Smooth muscle cell (in vitro differentiated cells): ENCODE data around the gene WNT9B. TPM values are rescaled to one million over a fixed set of nuclear protein-coding genes. Genes with fewer than 3 reads are reported as not detected.

Experiments
- DNase-seq: peaks from one replicate; lab custom pipeline; 2025; ENCODE audit not compliant: unreplicated experiment; lab: John Stamatoyannopoulos, UW
- H2AFZ ChIP-seq: fragments of 200-600 bp; sonication (generic); 2 replicates; pipeline ENCODE4 v1.6.0; 2016; ENCODE audit warnings: antibody characterized with exemption, low read depth, mild to moderate bottlenecking
- H3F3A ChIP-seq: fragments of 200-600 bp; sonication (generic); 2 replicates; pipeline ENCODE4 v1.6.0; 2017; ENCODE audit warnings: antibody characterized with exemption, low read depth
- H3K27ac ChIP-seq: fragments of 200-600 bp; sonication (generic); 2 replicates; pipeline ENCODE4 v1.5.1; 2016; ENCODE audit warnings: low read depth, mild to moderate bottlenecking
- H3K27me3 ChIP-seq: fragments of 200-600 bp; sonication (generic); 2 replicates; pipeline ENCODE4 v1.6.1; 2016; ENCODE audit warnings: low read depth, mild to moderate bottlenecking
- H3K36me3 ChIP-seq: fragments of 200-600 bp; sonication (generic); 2 replicates; pipeline ENCODE4 v1.5.1; 2016; ENCODE audit warnings: low read depth
- H3K4me1 ChIP-seq: fragments of 200-600 bp; sonication (generic); 2 replicates; pipeline ENCODE4 v1.5.1; 2016; ENCODE audit warnings: low read depth
- H3K4me2 ChIP-seq: fragments of 200-600 bp; sonication (generic); 2 replicates; pipeline ENCODE4 v1.6.0; 2016; ENCODE audit warnings: mild to moderate bottlenecking
- H3K4me3 ChIP-seq: fragments of 200-600 bp; sonication (generic); 2 replicates; pipeline ENCODE4 v1.5.1; 2016; ENCODE audit warnings: mild to moderate bottlenecking
- H3K79me2 ChIP-seq: fragments of 200-600 bp; sonication (generic); 2 replicates; pipeline ENCODE4 v1.6.0; 2016; ENCODE audit warnings: low read depth, mild to moderate bottlenecking
- H3K9ac ChIP-seq: fragments of 200-600 bp; sonication (generic); 2 replicates; pipeline ENCODE4 v1.6.0; 2016; ENCODE audit warnings: low read depth
- H3K9me3 ChIP-seq: fragments of 200-600 bp; sonication (generic); replicated peaks from 2 replicates; pipeline ENCODE4 v1.5.1; 2016; ENCODE audit warnings: low read depth
- H4K20me1 ChIP-seq: fragments of 200-600 bp; sonication (generic); 2 replicates; pipeline ENCODE4 v1.6.0; 2016; ENCODE audit warnings: low read depth
- CTCF ChIP-seq: fragments of 200-600 bp; sonication (generic); IDR thresholded peaks from 2 replicates; pipeline ENCODE4 v1.5.1; 2017; ENCODE audit warnings: borderline replicate concordance, mild to moderate bottlenecking, antibody characterized with exemption; ENCODE audit not compliant: insufficient read depth, poor library complexity, severe bottlenecking
- WGBS: methylation state at CpG from one replicate; pipeline ENCODE4 v1.1.7; 2016; ENCODE audit warnings: low lambda C conversion rate; 5-methylcytosine and 5-hydroxymethylcytosine counted together
- polyA plus RNA-seq: library from polyadenylated mRNA; unstranded; fragments of >200 nt; fragmentation: Nextera tagmentation; extraction: Ambion mirVana; gene quantifications from 2 replicates; pipeline ENCODE4 v1.2.1, GENCODE V29; 2016
- total RNA-seq: library from RNA; depleted of rRNA; stranded (reverse); fragments of >200 nt; gene quantifications from 2 replicates; pipeline ENCODE4 v1.2.3, GENCODE V29; 2014

WNT9B gene
- total and polyA plus RNA-seq, 2 experiments from 2014 or later: not detected

GRCh38 chr17:46910179-46910927 is 59.0 kb downstream of the WNT9B start:
- Histone ChIP-seq H2AFZ (no peak overlapping the region), H4K20me1 (no peaks in the 10 kb centered on the region), H3K4me3 (no peak overlapping the region), H3K4me1 (no peaks in the 10 kb centered on the region), H3K79me2 (no peaks in the 10 kb centered on the region), H3K27me3 (no peaks in the 10 kb centered on the region), H3K27ac (no peak overlapping the region), H3K4me2 (no peak overlapping the region), H3K9ac (no peak overlapping the region), H3F3A (no peaks in the 10 kb centered on the region), H3K9me3 (no peaks in the 10 kb centered on the region), H3K36me3 (no peaks in the 10 kb centered on the region)
- TF ChIP-seq CTCF: no peak
- WGBS: 86% methylated on average over 9 of the region's 10 CpGs
- DNase-seq: no peak

GRCh38 chr17:46911311-46911710 is 59.9 kb downstream of the WNT9B start:
- Histone ChIP-seq H2AFZ (no peak overlapping the region), H3K9ac (no peak overlapping the region), H3F3A (no peaks in the 10 kb centered on the region), H3K27me3 (no peaks in the 10 kb centered on the region), H3K79me2 (no peaks in the 10 kb centered on the region), H3K9me3 (no peaks in the 10 kb centered on the region), H3K4me2 (no peak overlapping the region), H3K27ac (no peak overlapping the region), H4K20me1 (no peaks in the 10 kb centered on the region), H3K4me3 (no peak overlapping the region), H3K36me3 (no peaks in the 10 kb centered on the region), H3K4me1 (no peaks in the 10 kb centered on the region)
- 94% methylated on average over 3 of the region's 3 CpGs for WGBS
- no peak for TF ChIP-seq CTCF
- no peak for DNase-seq

GRCh38 chr17:46915596-46915995 is 64.2 kb downstream of the WNT9B start:
- H3K4me2 ChIP-seq: no peak overlapping the region
- TF ChIP-seq CTCF: no peak
- no peaks in the 10 kb centered on the region for H4K20me1 ChIP-seq
- no peak overlapping the region for H3K27ac ChIP-seq
- H3K4me1 ChIP-seq: no peaks in the 10 kb centered on the region
- no peak for DNase-seq
- H3F3A ChIP-seq: no peaks in the 10 kb centered on the region
- no peak overlapping the region for H3K9ac ChIP-seq
- H2AFZ ChIP-seq: no peak overlapping the region
- no peaks in the 10 kb centered on the region for H3K9me3 ChIP-seq
- no peaks in the 10 kb centered on the region for H3K27me3 ChIP-seq
- no peak overlapping the region for H3K4me3 ChIP-seq
- H3K36me3 ChIP-seq: no peaks in the 10 kb centered on the region
- no peaks in the 10 kb centered on the region for H3K79me2 ChIP-seq
- WGBS: 4% methylated on average over 1 of the region's 1 CpG

- Histone ChIP-seq H3F3A (no peaks in the 10 kb centered on the region), H4K20me1 (no peaks in the 10 kb centered on the region), H3K36me3 (no peaks in the 10 kb centered on the region), H3K9me3 (no peaks in the 10 kb centered on the region), H3K79me2 (no peaks in the 10 kb centered on the region), H3K9ac (no peak overlapping the region), H3K4me3 (no peak overlapping the region), H3K4me1 (no peaks in the 10 kb centered on the region), H3K4me2 (no peak overlapping the region), H3K27ac (no peak overlapping the region), H2AFZ (no peak overlapping the region), H3K27me3 (no peaks in the 10 kb centered on the region)
- WGBS: 89% methylated on average over 2 of the region's 2 CpGs
- no peak for DNase-seq
- no peak for TF ChIP-seq CTCF
Measured at GRCh38 chr17:46916211-46916610, 64.8 kb downstream of the WNT9B start.
